SK-N-SH (cell line): ENCODE data around the gene DUSP16.

Experiments
- CTCF ChIP-seq: fragments of 200-600 bp; sonication (generic); IDR thresholded peaks from 2 replicates; pipeline ENCODE4 v1.6.1; 2017; ENCODE audit warnings: antibody characterized with exemption, mild to moderate bottlenecking, moderate library complexity
- EP300 ChIP-seq, 2 experiments: IDR thresholded peaks; 2 replicates each; pipeline versions ENCODE4 v1.4.0 to v1.6.1; 2012; ENCODE audit warnings: borderline replicate concordance in 1 of 2, low read depth in 1 of 2, low read length in 1 of 2
- EZH2phosphoT487 ChIP-seq: fragments of 200-600 bp; sonication (generic); IDR thresholded peaks from 2 replicates; pipeline ENCODE4 v1.6.1; 2017; ENCODE audit warnings: low read depth, mixed run types, mild to moderate bottlenecking, antibody characterized with exemption, moderate library complexity, borderline replicate concordance
- FOSL2 ChIP-seq: IDR thresholded peaks from 2 replicates; pipeline ENCODE4 v1.4.0; 2012; ENCODE audit warnings: low read depth, mild to moderate bottlenecking, moderate library complexity, borderline replicate concordance
- FOXM1 ChIP-seq: IDR thresholded peaks from 2 replicates; pipeline ENCODE4 v1.4.0; 2012; ENCODE audit warnings: low read depth, mild to moderate bottlenecking
- MEF2A ChIP-seq: IDR thresholded peaks from 2 replicates; pipeline ENCODE4 v1.4.0; 2012; ENCODE audit warnings: low read depth, borderline replicate concordance
- MXI1 ChIP-seq: IDR thresholded peaks from 2 replicates; pipeline ENCODE4 v1.6.1; 2012; ENCODE audit warnings: mild to moderate bottlenecking, low read depth, low read length, improper control_type of control experiment
- NRF1 ChIP-seq: IDR thresholded peaks from 2 replicates; pipeline ENCODE4 v1.6.1; 2012; ENCODE audit warnings: low read depth, mild to moderate bottlenecking, low read length
- POLR2AphosphoS5 ChIP-seq: IDR thresholded peaks from 2 replicates; pipeline ENCODE4 v1.6.1; 2012; ENCODE audit warnings: low read depth, low read length
- RAD21 ChIP-seq: IDR thresholded peaks from 2 replicates; pipeline ENCODE4 v1.6.1; 2012; ENCODE audit warnings: mild to moderate bottlenecking, low read length
- RCOR1 ChIP-seq: fragments of 150-350 bp; IDR thresholded peaks from 2 replicates; pipeline ENCODE4 v1.6.1; 2017; ENCODE audit warnings: antibody characterized with exemption, low read length
- REST ChIP-seq: IDR thresholded peaks from 2 replicates; pipeline ENCODE4 v1.6.1; 2012; ENCODE audit warnings: mild to moderate bottlenecking, low read depth, low read length, moderate library complexity
- SMC3 ChIP-seq: IDR thresholded peaks from 2 replicates; pipeline ENCODE4 v1.6.1; 2012; ENCODE audit warnings: low read depth, low read length, improper control_type of control experiment
- ZBTB33 ChIP-seq: IDR thresholded peaks from 2 replicates; pipeline ENCODE4 v1.4.0; 2012; ENCODE audit warnings: low read depth, borderline replicate concordance

GRCh38 chr12:12452326-12452902, 110.2 kb downstream of the DUSP16 start:
- TF ChIP-seq SMC3: no peak
- no peak for TF ChIP-seq MXI1
- TF ChIP-seq FOXM1: no peak
- TF ChIP-seq POLR2AphosphoS5: no peak
- TF ChIP-seq CTCF: no peak
- no peak for TF ChIP-seq EP300 (IDR thresholded peaks at IDR 0.05; ENCODE audit: borderline replicate concordance in 1 of 2, low read depth in 1 of 2, low read length in 1 of 2)
- no peak for TF ChIP-seq EZH2phosphoT487
- TF ChIP-seq REST: no peak
- no peak for TF ChIP-seq FOSL2
- TF ChIP-seq NRF1: no peak
- TF ChIP-seq RAD21: no peak
- TF ChIP-seq ZBTB33: no peak
- no peak for TF ChIP-seq RCOR1
- TF ChIP-seq MEF2A: no peak
